ENCODE data around the gene ONECUT3. TPM values are rescaled to one million over a fixed set of nuclear protein-coding genes. Genes with fewer than 3 reads are reported as not detected.

ONECUT3 gene
- total and polyA plus RNA-seq, 7 experiments from 2014 or later, result not detected

GRCh38 chr19:1725100-1726064, 27.9 kb upstream of the ONECUT3 start:
- POLR2A ChIA-PET, result no interaction called here
- Mint-ChIP-seq H3K9me3 (peaks cover 0 to 9% (median 0%) of the 10 kb centered on the region in 11 donors), H3K27ac (no peak overlapping the region), H3K36me3 (peaks cover 0 to 3% (median 0%) of the 10 kb centered on the region in 5 donors), H3K4me3 (peak overlapping the region; percentile 62 to 84 (median 76)), H3K4me1 (peaks cover 0 to 8% (median 4%) of the 10 kb centered on the region in 7 donors), H3K27me3 (peaks cover 42 to 57% (median 51%) of the 10 kb centered on the region in 5 donors)
- H3K9me3 ChIP-seq (ENCODE audit: control insufficient read depth in 2 of 3, low read length in 3 of 3), result no peaks in the 10 kb centered on the region
- H3K4me3 ChIP-seq (ENCODE audit: low read length), result no peak overlapping the region
- peak in 1 of 9 donors; percentile 62 for DNase-seq
- H3K27ac ChIP-seq (ENCODE audit: low read depth, low read length), result no peak overlapping the region
- H3K27me3 ChIP-seq (ENCODE audit: control insufficient read depth in 2 of 2, insufficient read depth in 2 of 2, low read length in 2 of 2), result peaks cover 4 to 6% of the 10 kb centered on the region in 2 donors
- CTCF ChIA-PET, result no interaction called here
- intact Hi-C loops (cut with micrococcal nuclease), result no loop called here
- peak; percentile 69 for ATAC-seq
- no peaks in the 10 kb centered on the region for H3K36me3 ChIP-seq (ENCODE audit: control insufficient read depth in 2 of 3, insufficient read depth in 3 of 3, low read length in 3 of 3)
- peaks cover 0 to 3% of the 10 kb centered on the region in 2 donors for H3K4me1 ChIP-seq (ENCODE audit: control insufficient read depth in 2 of 2, insufficient read depth in 2 of 2, low read length in 2 of 2)

GRCh38 chr19:1728816-1729567, 24.3 kb upstream of the ONECUT3 start:
- Mint-ChIP-seq H3K9me3 (peaks cover 0 to 9% (median 0%) of the 10 kb centered on the region in 11 donors), H3K4me3 (peak overlapping the region in 1 of 10 donors; percentile 15), H3K4me1 (peaks cover 0 to 6% (median 4%) of the 10 kb centered on the region in 7 donors), H3K36me3 (peaks cover 0 to 3% (median 0%) of the 10 kb centered on the region in 5 donors), H3K27ac (peak overlapping the region in 1 of 9 donors; percentile 75), H3K27me3 (peaks cover 30 to 57% (median 35%) of the 10 kb centered on the region in 5 donors)
- no peaks in the 10 kb centered on the region for H3K36me3 ChIP-seq (ENCODE audit: control insufficient read depth in 2 of 3, insufficient read depth in 3 of 3, low read length in 3 of 3)
- ChIA-PET CTCF (interaction anchor here (0.6 kb wide), 1 partner anchor 147 kb away, joined by 3 read pairs; no protein-coding TSS in a partner anchor), POLR2A (no interaction called here)
- H3K27me3 ChIP-seq (ENCODE audit: control insufficient read depth in 2 of 2, insufficient read depth in 2 of 2, low read length in 2 of 2), result peaks cover 4 to 6% of the 10 kb centered on the region in 2 donors
- intact Hi-C loops (cut with micrococcal nuclease), result no loop called here
- H3K4me1 ChIP-seq (ENCODE audit: control insufficient read depth in 2 of 2, insufficient read depth in 2 of 2, low read length in 2 of 2), result peaks cover 0 to 3% of the 10 kb centered on the region in 2 donors
- no peak overlapping the region for H3K4me3 ChIP-seq (ENCODE audit: low read length)
- ATAC-seq (no peak), DNase-seq (no peak)
- no peak overlapping the region for H3K27ac ChIP-seq (ENCODE audit: low read depth, low read length)
- H3K9me3 ChIP-seq (ENCODE audit: control insufficient read depth in 2 of 3, low read length in 3 of 3), result no peaks in the 10 kb centered on the region

GRCh38 chr19:1729568-1729925, 23.8 kb upstream of the ONECUT3 start:
- no peak overlapping the region for H3K4me3 ChIP-seq (ENCODE audit: low read length)
- H3K27ac Mint-ChIP-seq, result no peak overlapping the region
- no peak overlapping the region for H3K4me3 Mint-ChIP-seq
- ChIA-PET POLR2A (no interaction called here), CTCF (interaction anchor here (0.6 to 1.0 kb wide), 2 partner anchors 17 to 148 kb away, joined by 3 read pairs; no protein-coding TSS in a partner anchor)
- no peaks in the 10 kb centered on the region for H3K9me3 ChIP-seq (ENCODE audit: control insufficient read depth in 2 of 3, low read length in 3 of 3)
- intact Hi-C loops (cut with micrococcal nuclease), result no loop called here
- no peaks in the 10 kb centered on the region for H3K36me3 ChIP-seq (ENCODE audit: control insufficient read depth in 2 of 3, insufficient read depth in 3 of 3, low read length in 3 of 3)
- peaks cover 30 to 59% (median 37%) of the 10 kb centered on the region in 5 donors for H3K27me3 Mint-ChIP-seq
- H3K27ac ChIP-seq (ENCODE audit: low read depth, low read length), result no peak overlapping the region
- H3K27me3 ChIP-seq (ENCODE audit: control insufficient read depth in 2 of 2, insufficient read depth in 2 of 2, low read length in 2 of 2), result peaks cover 4 to 6% of the 10 kb centered on the region in 2 donors
- H3K4me1 ChIP-seq (ENCODE audit: control insufficient read depth in 2 of 2, insufficient read depth in 2 of 2, low read length in 2 of 2), result peaks cover 0 to 3% of the 10 kb centered on the region in 2 donors
- H3K9me3 Mint-ChIP-seq, result peaks cover 0 to 9% (median 0%) of the 10 kb centered on the region in 11 donors
- peaks cover 0 to 6% (median 4%) of the 10 kb centered on the region in 7 donors for H3K4me1 Mint-ChIP-seq
- peaks cover 0 to 3% (median 0%) of the 10 kb centered on the region in 5 donors for H3K36me3 Mint-ChIP-seq
- ATAC-seq (no peak), DNase-seq (no peak)

GRCh38 chr19:1730157-1730556, 23.1 kb upstream of the ONECUT3 start:
- Mint-ChIP-seq H3K9me3 (peaks cover 0 to 9% (median 0%) of the 10 kb centered on the region in 11 donors), H3K27me3 (peaks cover 30 to 59% (median 34%) of the 10 kb centered on the region in 5 donors), H3K27ac (no peak overlapping the region), H3K4me3 (no peak overlapping the region), H3K36me3 (peaks cover 0 to 3% (median 0%) of the 10 kb centered on the region in 5 donors), H3K4me1 (peaks cover 0 to 6% (median 4%) of the 10 kb centered on the region in 7 donors)
- H3K36me3 ChIP-seq (ENCODE audit: control insufficient read depth in 2 of 3, insufficient read depth in 3 of 3, low read length in 3 of 3), result no peaks in the 10 kb centered on the region
- no peak overlapping the region for H3K27ac ChIP-seq (ENCODE audit: low read depth, low read length)
- DNase-seq (no peak), ATAC-seq (no peak)
- no peak overlapping the region for H3K4me3 ChIP-seq (ENCODE audit: low read length)
- intact Hi-C loops (cut with micrococcal nuclease), result no loop called here
- ChIA-PET POLR2A (no interaction called here), CTCF (interaction anchor here (1.0 kb wide), 1 partner anchor 16 kb away, joined by 3 read pairs; no protein-coding TSS in a partner anchor)
- peaks cover 4 to 9% of the 10 kb centered on the region in 2 donors for H3K27me3 ChIP-seq (ENCODE audit: control insufficient read depth in 2 of 2, insufficient read depth in 2 of 2, low read length in 2 of 2)
- peaks cover 0 to 3% of the 10 kb centered on the region in 2 donors for H3K4me1 ChIP-seq (ENCODE audit: control insufficient read depth in 2 of 2, insufficient read depth in 2 of 2, low read length in 2 of 2)
- no peaks in the 10 kb centered on the region for H3K9me3 ChIP-seq (ENCODE audit: control insufficient read depth in 2 of 3, low read length in 3 of 3)

GRCh38 chr19:1734321-1734966, 18.9 kb upstream of the ONECUT3 start:
- no peak overlapping the region for H3K27ac Mint-ChIP-seq
- no peak for ATAC-seq
- H3K4me3 Mint-ChIP-seq, result no peak overlapping the region
- Histone ChIP-seq H3K36me3 (ENCODE audit: control insufficient read depth in 2 of 3, insufficient read depth in 3 of 3, low read length in 3 of 3) (no peaks in the 10 kb centered on the region), H3K9me3 (ENCODE audit: control insufficient read depth in 2 of 3, low read length in 3 of 3) (no peaks in the 10 kb centered on the region), H3K4me1 (ENCODE audit: control insufficient read depth in 2 of 2, insufficient read depth in 2 of 2, low read length in 2 of 2) (no peaks in the 10 kb centered on the region), H3K4me3 (ENCODE audit: low read length) (no peak overlapping the region), H3K27me3 (ENCODE audit: control insufficient read depth in 2 of 2, insufficient read depth in 2 of 2, low read length in 2 of 2) (peaks cover 0 to 3% of the 10 kb centered on the region in 2 donors), H3K27ac (ENCODE audit: low read depth, low read length) (no peak overlapping the region)
- ChIA-PET CTCF (no interaction called here), POLR2A (no interaction called here)
- no peaks in the 10 kb centered on the region for H3K36me3 Mint-ChIP-seq
- intact Hi-C loops (cut with micrococcal nuclease), result no loop called here
- peaks cover 0 to 1% (median 0%) of the 10 kb centered on the region in 7 donors for H3K4me1 Mint-ChIP-seq
- no peak for DNase-seq
- peaks cover 19 to 69% (median 36%) of the 10 kb centered on the region in 5 donors for H3K27me3 Mint-ChIP-seq
- peaks cover 0 to 4% (median 0%) of the 10 kb centered on the region in 11 donors for H3K9me3 Mint-ChIP-seq

GRCh38 chr19:1736280-1736679, 17.0 kb upstream of the ONECUT3 start:
- no peak for DNase-seq
- CTCF ChIA-PET, result no interaction called here

More at GRCh38 chr19:1736280-1736679, 17.0 kb upstream of the ONECUT3 start:
- no peak overlapping the region for H3K4me3 ChIP-seq (ENCODE audit: low read length)
- no peaks in the 10 kb centered on the region for H3K36me3 Mint-ChIP-seq
- H3K9me3 ChIP-seq (ENCODE audit: control insufficient read depth in 2 of 3, low read length in 3 of 3), result no peaks in the 10 kb centered on the region
- POLR2A ChIA-PET, result no interaction called here
- no peak overlapping the region for H3K27ac Mint-ChIP-seq
- H3K27ac ChIP-seq (ENCODE audit: low read depth, low read length), result no peak overlapping the region
- peaks cover 0 to 1% (median 0%) of the 10 kb centered on the region in 7 donors for H3K4me1 Mint-ChIP-seq
- H3K27me3 Mint-ChIP-seq, result peaks cover 19 to 60% (median 40%) of the 10 kb centered on the region in 5 donors
- peaks cover 0 to 4% (median 2%) of the 10 kb centered on the region in 11 donors for H3K9me3 Mint-ChIP-seq
- H3K36me3 ChIP-seq (ENCODE audit: control insufficient read depth in 2 of 3, insufficient read depth in 3 of 3, low read length in 3 of 3), result no peaks in the 10 kb centered on the region
- H3K4me3 Mint-ChIP-seq, result no peak overlapping the region
- intact Hi-C loops (cut with micrococcal nuclease), result no loop called here
- no peak for ATAC-seq
- H3K4me1 ChIP-seq (ENCODE audit: control insufficient read depth in 2 of 2, insufficient read depth in 2 of 2, low read length in 2 of 2), result no peaks in the 10 kb centered on the region
- H3K27me3 ChIP-seq (ENCODE audit: control insufficient read depth in 2 of 2, insufficient read depth in 2 of 2, low read length in 2 of 2), result peaks cover 0 to 3% of the 10 kb centered on the region in 2 donors
